Ovary (tissue), 3 donors: Measurements from ENCODE around the gene SIDT1.

Experiments used
- POLR2A ChIP-seq: fragments of 450-650 bp; IDR thresholded peaks from one replicate; pipeline ENCODE4 v1.6.1; 2017; ENCODE audit warnings: antibody characterized with exemption, mild to moderate bottlenecking, moderate library complexity
- TF ChIP-seq, protein P1 (sequence below), 3 donors: fragments of 450-650 bp in 2 of 3; fragments of 200-600 bp in 1 of 3; IDR thresholded peaks; one replicate each; pipeline versions ENCODE4 v1.5.1 to v1.8.0; 2016 to 2022; ENCODE audit warnings: antibody characterized with exemption in 3 of 3, mild to moderate bottlenecking in 1 of 3
- donor health status: DM: no; HTN: no; CAD: no.

DNA sequence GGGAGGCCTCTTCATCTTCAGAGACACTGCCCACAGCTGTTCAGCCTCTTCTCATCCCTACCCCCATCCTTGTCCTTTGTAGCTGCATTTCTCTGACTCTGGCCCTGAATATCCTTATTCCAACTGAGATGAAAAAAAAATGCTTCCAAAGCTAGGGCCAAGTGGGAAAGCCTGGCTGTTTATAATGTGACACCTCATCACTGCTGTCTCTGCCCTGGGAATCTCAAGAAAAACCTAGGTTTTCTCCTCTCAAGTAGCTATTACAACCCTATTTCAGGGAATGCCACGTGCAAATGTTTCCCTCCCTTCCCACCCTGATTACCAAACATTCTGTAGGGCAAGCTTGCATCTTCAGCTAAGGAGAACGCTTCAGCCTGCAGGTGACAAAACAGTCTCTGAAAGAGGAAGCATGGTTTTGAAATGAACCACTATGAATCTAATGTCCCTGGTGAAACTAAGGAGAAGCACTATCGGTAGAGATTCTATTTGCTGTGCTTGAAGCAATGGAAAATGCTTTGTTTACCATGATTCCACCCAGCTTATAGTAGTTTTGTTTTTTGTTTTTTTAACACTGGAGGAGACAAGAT lies 98.7 kb downstream of the SIDT1 start:
- TF ChIP-seq, protein P1, sequence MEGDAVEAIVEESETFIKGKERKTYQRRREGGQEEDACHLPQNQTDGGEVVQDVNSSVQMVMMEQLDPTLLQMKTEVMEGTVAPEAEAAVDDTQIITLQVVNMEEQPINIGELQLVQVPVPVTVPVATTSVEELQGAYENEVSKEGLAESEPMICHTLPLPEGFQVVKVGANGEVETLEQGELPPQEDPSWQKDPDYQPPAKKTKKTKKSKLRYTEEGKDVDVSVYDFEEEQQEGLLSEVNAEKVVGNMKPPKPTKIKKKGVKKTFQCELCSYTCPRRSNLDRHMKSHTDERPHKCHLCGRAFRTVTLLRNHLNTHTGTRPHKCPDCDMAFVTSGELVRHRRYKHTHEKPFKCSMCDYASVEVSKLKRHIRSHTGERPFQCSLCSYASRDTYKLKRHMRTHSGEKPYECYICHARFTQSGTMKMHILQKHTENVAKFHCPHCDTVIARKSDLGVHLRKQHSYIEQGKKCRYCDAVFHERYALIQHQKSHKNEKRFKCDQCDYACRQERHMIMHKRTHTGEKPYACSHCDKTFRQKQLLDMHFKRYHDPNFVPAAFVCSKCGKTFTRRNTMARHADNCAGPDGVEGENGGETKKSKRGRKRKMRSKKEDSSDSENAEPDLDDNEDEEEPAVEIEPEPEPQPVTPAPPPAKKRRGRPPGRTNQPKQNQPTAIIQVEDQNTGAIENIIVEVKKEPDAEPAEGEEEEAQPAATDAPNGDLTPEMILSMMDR (IDR thresholded peaks at IDR 0.05): no peak
- no peak for TF ChIP-seq POLR2A
